HL-60 (cell line): ENCODE data around the gene OR2W1.

Experiments
- CTCF ChIP-seq: IDR thresholded peaks from one replicate; pipeline ENCODE4 v1.5.1; 2011; ENCODE audit warnings: low read length, control low read depth, inconsistent platforms; ENCODE audit not compliant: insufficient read depth
- GABPA ChIP-seq: IDR thresholded peaks from 2 replicates; pipeline ENCODE4 v1.6.1; 2012; ENCODE audit warnings: low read depth
- POLR2AphosphoS5 ChIP-seq: IDR thresholded peaks from 2 replicates; pipeline ENCODE4 v1.6.1; 2012; ENCODE audit warnings: low read depth
- REST ChIP-seq: IDR thresholded peaks from 2 replicates; pipeline ENCODE4 v1.6.1; 2012; ENCODE audit warnings: low read depth; ENCODE audit not compliant: insufficient replicate concordance
- SPI1 ChIP-seq: IDR thresholded peaks from 2 replicates; pipeline ENCODE4 v1.6.1; 2012; ENCODE audit warnings: low read depth, mild to moderate bottlenecking, borderline replicate concordance

- no peak for TF ChIP-seq CTCF
- TF ChIP-seq POLR2AphosphoS5 = no peak
- no peak for TF ChIP-seq GABPA
- TF ChIP-seq REST = no peak
- no peak for TF ChIP-seq SPI1
Observed at GRCh38 chr6:29079203-29079602, 34.2 kb upstream of the OR2W1 start.
